CD4-positive, alpha-beta T cell (primary cell): ENCODE data around the gene MRPL28. TPM values are rescaled to one million over a fixed set of nuclear protein-coding genes. Genes with fewer than 3 reads are reported as not detected.

Experiments
- ATAC-seq: fragments of 200-7000 bp; cut with Tn5 transposase; one replicate; pipeline ENCODE4 v1.10.0; 2022; ENCODE audit warnings: mild to moderate bottlenecking; ENCODE audit not compliant: poor library complexity
- CTCF ChIA-PET: fragments of 350-600 bp; sonication (Branson Sonifier 250); formaldehyde crosslinking; loops from one replicate; lab custom pipeline; 2021; ENCODE audit warnings: antibody characterized with exemption, inconsistent platforms; lab: Charles Lee
- POLR2A ChIA-PET: fragments of 350-600 bp; sonication (Branson Sonifier 250); formaldehyde crosslinking; loops from one replicate; lab custom pipeline; 2021; ENCODE audit warnings: antibody characterized with exemption, inconsistent platforms; lab: Charles Lee
- DNase-seq, 14 experiments: peaks; one replicate each; pipeline ENCODE4 v3.0.0-alpha.2; 2013 to 2020; ENCODE audit warnings: mixed read lengths in 2 of 14
- H3K27ac ChIP-seq, 2 donors: one replicate each; pipeline versions ENCODE4 v1.5.1 to v1.7.0; 2013; ENCODE audit warnings: low read length in 2 of 2, low read depth in 1 of 2, mild to moderate bottlenecking in 1 of 2
- H3K27me3 ChIP-seq, 2 experiments: 1 replicate in 1 of 2; 2 replicates in 1 of 2; pipeline versions ENCODE4 v1.6.1 to v1.7.0; 2013; ENCODE audit warnings: low read length in 2 of 2, control low read depth in 1 of 2, mild to moderate bottlenecking in 1 of 2, moderate library complexity in 1 of 2; ENCODE audit not compliant: insufficient read depth in 2 of 2, control insufficient read depth in 1 of 2
- H3K36me3 ChIP-seq: one replicate; pipeline ENCODE4 v1.6.1; 2013; ENCODE audit warnings: low read length, control low read depth; ENCODE audit not compliant: insufficient read depth
- H3K4me1 ChIP-seq: one replicate; pipeline ENCODE4 v1.6.1; 2013; ENCODE audit warnings: low read length, control low read depth; ENCODE audit not compliant: insufficient read depth
- H3K4me3 ChIP-seq: one replicate; pipeline ENCODE4 v1.5.1; 2013; ENCODE audit warnings: mild to moderate bottlenecking, low read length, moderate library complexity
- H3K9me3 ChIP-seq, 2 experiments: 1 replicate in 1 of 2; 2 replicates in 1 of 2; pipeline versions ENCODE4 v1.6.1 to v1.7.0; 2013; ENCODE audit warnings: low read length in 2 of 2, mild to moderate bottlenecking in 2 of 2, control low read depth in 1 of 2, moderate library complexity in 1 of 2; ENCODE audit not compliant: control insufficient read depth in 1 of 2, insufficient read depth in 1 of 2
- H3K27ac Mint-ChIP-seq: one replicate; pipeline ENCODE4 v1.8.0; 2020; ENCODE audit warnings: mixed read lengths
- H3K27me3 Mint-ChIP-seq: one replicate; pipeline ENCODE4 v1.8.0; 2021; ENCODE audit warnings: mixed read lengths
- H3K36me3 Mint-ChIP-seq: one replicate; pipeline ENCODE4 v1.8.0; 2021; ENCODE audit warnings: low read depth, mixed read lengths
- H3K4me1 Mint-ChIP-seq: one replicate; pipeline ENCODE4 v1.8.0; 2021; ENCODE audit warnings: low read depth, mixed read lengths
- H3K4me3 Mint-ChIP-seq: one replicate; pipeline ENCODE4 v1.8.0; 2020; ENCODE audit warnings: mild to moderate bottlenecking, mixed read lengths
- H3K9me3 Mint-ChIP-seq: one replicate; pipeline ENCODE4 v1.8.0; 2020; ENCODE audit warnings: mixed read lengths
- intact Hi-C, 2 experiments: fragments of 100-400 bp; cut with DNase I in 1 of 2; cut with micrococcal nuclease in 1 of 2; formaldehyde crosslinking; loops; one replicate each; pipeline versions ENCODE4 v1.15.1 to v1.9.0; 2023 to 2025; cut with DNase I, micrococcal nuclease
- total RNA-seq, 174 experiments: library from RNA in 2 of 174; stranded (reverse) in 2 of 174; gene quantifications; one replicate each; pipeline ENCODE4 v1.2.3 and lab custom pipeline; 2021 to 2026
- TF ChIP-seq, protein P1 (sequence below): fragments of 200-600 bp; IDR thresholded peaks from one replicate; pipeline ENCODE4 v1.8.0; 2022; ENCODE audit warnings: antibody characterized with exemption, mild to moderate bottlenecking

Gene MRPL28
- total RNA-seq, 2 experiments from 2014 or later, result 19.6 to 19.7 TPM

DNA sequence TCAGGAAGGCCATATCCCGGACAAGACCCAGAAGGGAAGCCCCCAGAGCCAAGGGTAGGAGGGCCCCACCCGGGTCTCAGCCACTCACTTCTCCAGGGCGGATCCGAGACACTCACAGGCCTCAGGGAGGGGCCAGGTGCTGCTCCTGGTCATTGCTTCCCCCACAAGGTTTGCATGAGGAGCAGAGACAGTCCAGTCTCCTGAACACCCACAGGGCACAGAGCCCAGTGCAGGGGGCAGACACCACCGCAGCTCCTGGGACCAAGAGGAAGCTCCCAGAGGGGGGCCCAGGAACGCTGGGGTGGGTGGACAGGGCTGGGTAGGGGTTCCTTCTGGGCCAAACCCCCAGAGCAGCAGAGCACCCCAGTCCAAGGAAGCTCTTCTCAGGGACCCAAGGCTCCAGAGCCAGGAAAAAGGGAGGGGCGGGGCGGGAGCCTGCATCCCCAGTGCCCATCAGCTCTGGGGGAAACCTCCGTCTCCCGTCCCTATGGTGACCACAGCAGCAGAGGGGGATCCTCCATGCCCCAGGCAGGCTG is 709 bp upstream of the MRPL28 start:
- peaks cover 64% of the 10 kb centered on the region for H3K36me3 ChIP-seq

DNA sequence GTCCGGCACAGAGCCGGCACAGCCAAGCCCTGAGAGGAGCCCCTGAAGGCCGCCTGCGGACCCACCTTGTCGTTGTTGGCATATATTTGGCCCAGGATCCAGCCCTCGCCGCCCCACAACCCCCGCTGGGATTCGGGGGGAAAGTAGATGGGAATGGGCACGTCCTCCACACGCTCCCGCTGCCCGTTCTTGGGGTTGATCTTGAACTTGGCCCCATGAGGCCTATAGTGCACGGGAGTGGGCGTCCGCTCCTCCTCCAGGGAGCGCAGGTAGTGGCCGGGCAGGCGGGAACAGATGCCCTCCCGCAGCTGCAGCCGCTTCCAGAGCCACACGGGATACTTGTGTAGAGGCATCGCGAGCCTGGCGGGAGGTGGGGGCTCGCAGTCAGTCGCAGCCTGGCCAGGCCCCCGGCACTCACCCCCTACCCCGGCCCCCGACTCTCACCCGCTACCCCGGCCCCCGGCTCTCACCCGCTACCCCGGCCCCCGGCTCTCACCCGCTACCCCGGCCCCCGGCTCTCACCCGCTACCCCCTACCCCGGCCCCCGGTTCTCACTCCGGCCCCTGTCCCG is 387 bp downstream of the MRPL28 start:
- no peaks in the 10 kb centered on the region for H3K9me3 Mint-ChIP-seq
- Histone ChIP-seq H3K4me3 (peak overlapping the region; percentile 30), H3K4me1 (peaks cover 22% of the 10 kb centered on the region), H3K36me3 (peaks cover 58% of the 10 kb centered on the region), H3K9me3 (peaks cover 0 to 8% of the 10 kb centered on the region in 2 experiments), H3K27me3 (no peaks in the 10 kb centered on the region), H3K27ac (no peak overlapping the region)
- H3K27ac Mint-ChIP-seq, result peak overlapping the region; percentile 83
- H3K4me1 Mint-ChIP-seq, result peaks cover 17% of the 10 kb centered on the region
- POLR2A ChIA-PET, result interaction anchor here (0.7 to 2.3 kb wide), 9 partner anchors 8 to 135 kb away, joined by 3 to 60 read pairs (median 7); partner anchors contain the start of genes DECR2, PGAP6 and RAB11FIP3
- no peak for ATAC-seq
- no peak for DNase-seq
- intact Hi-C loops, result loop anchor here in 1 of 2 experiments (1.0 kb wide), 3 partner anchors 11 to 31 kb away; partner anchors contain the start of genes AXIN1, DECR2 and PGAP6
- peaks cover 37% of the 10 kb centered on the region for H3K36me3 Mint-ChIP-seq
- peak overlapping the region; percentile 78 for H3K4me3 Mint-ChIP-seq
- no peaks in the 10 kb centered on the region for H3K27me3 Mint-ChIP-seq
- TF ChIP-seq, protein P1, sequence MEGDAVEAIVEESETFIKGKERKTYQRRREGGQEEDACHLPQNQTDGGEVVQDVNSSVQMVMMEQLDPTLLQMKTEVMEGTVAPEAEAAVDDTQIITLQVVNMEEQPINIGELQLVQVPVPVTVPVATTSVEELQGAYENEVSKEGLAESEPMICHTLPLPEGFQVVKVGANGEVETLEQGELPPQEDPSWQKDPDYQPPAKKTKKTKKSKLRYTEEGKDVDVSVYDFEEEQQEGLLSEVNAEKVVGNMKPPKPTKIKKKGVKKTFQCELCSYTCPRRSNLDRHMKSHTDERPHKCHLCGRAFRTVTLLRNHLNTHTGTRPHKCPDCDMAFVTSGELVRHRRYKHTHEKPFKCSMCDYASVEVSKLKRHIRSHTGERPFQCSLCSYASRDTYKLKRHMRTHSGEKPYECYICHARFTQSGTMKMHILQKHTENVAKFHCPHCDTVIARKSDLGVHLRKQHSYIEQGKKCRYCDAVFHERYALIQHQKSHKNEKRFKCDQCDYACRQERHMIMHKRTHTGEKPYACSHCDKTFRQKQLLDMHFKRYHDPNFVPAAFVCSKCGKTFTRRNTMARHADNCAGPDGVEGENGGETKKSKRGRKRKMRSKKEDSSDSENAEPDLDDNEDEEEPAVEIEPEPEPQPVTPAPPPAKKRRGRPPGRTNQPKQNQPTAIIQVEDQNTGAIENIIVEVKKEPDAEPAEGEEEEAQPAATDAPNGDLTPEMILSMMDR, result no peak
- CTCF ChIA-PET, result interaction anchor here (0.9 to 2.0 kb wide), 5 partner anchors 8 to 273 kb away, joined by 3 to 8 read pairs (median 4); partner anchors contain the start of genes DECR2 and FAM234A

More for the DNA sequence above, 709 bp upstream of the MRPL28 start:
- no peaks in the 10 kb centered on the region for H3K27me3 ChIP-seq
- intact Hi-C loops, result loop anchor here in 1 of 2 experiments (1.0 kb wide), 3 partner anchors 10 to 30 kb away; partner anchors contain the start of genes AXIN1, DECR2 and PGAP6
- Mint-ChIP-seq H3K4me3 (peak overlapping the region; percentile 95), H3K27me3 (no peaks in the 10 kb centered on the region), H3K9me3 (no peaks in the 10 kb centered on the region), H3K27ac (peak overlapping the region; percentile 83), H3K4me1 (peaks cover 17% of the 10 kb centered on the region), H3K36me3 (peaks cover 38% of the 10 kb centered on the region)
- TF ChIP-seq, protein P1, result no peak
- peak overlapping the region; percentile 23 to 60 for H3K27ac ChIP-seq
- ChIA-PET CTCF (interaction anchor here (0.9 to 2.0 kb wide), 5 partner anchors 9 to 274 kb away, joined by 3 to 8 read pairs (median 4); partner anchors contain the start of genes DECR2 and FAM234A), POLR2A (interaction anchor here (0.6 to 2.3 kb wide), 9 partner anchors 9 to 136 kb away, joined by 3 to 60 read pairs (median 4); partner anchors contain the start of genes AXIN1, DECR2, PGAP6 and RAB11FIP3)
- peaks cover 0 to 8% of the 10 kb centered on the region in 2 experiments for H3K9me3 ChIP-seq
- ATAC-seq (no peak), DNase-seq (peak in 1 of 14 experiments; percentile 39)
- H3K4me3 ChIP-seq, result peak overlapping the region; percentile 30
- peaks cover 22% of the 10 kb centered on the region for H3K4me1 ChIP-seq

DNA sequence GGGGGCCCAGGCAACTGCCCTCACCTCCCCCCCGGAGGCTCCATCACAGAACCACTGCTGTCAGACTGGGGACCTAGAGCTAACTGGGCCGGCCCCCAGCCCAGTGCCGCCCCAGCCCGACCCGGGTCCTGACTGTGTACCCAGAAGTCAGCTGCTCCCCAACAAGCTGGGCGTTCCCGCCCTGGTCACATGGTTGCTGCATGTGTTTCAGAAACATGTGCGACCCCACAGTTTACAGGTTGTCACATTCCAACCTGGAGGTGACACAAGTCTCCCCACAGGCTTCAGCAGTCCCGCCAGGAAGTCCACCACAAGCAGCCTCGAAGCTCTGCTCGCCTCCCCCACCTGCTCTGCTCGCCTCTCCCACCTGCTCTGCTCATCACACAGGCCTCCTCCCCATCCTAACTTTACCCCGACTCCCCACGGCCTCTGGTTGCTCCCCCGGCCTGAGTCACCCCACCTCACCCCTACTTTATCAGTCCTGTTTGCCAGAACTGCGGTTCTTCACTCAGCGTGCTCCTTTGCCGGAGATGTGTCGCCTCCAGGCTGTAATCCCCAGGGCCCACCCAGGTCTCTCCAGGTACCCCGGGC is 968 bp downstream of the MRPL28 start:
- no peaks in the 10 kb centered on the region for H3K27me3 Mint-ChIP-seq
- Histone ChIP-seq H3K36me3 (peaks cover 52% of the 10 kb centered on the region), H3K9me3 (peaks cover 0 to 8% of the 10 kb centered on the region in 2 experiments), H3K4me1 (peaks cover 22% of the 10 kb centered on the region), H3K27me3 (no peaks in the 10 kb centered on the region), H3K27ac (no peak overlapping the region), H3K4me3 (peak overlapping the region; percentile 30)
- H3K4me3 Mint-ChIP-seq, result peak overlapping the region; percentile 78
- peak overlapping the region; percentile 39 for H3K27ac Mint-ChIP-seq
- ChIA-PET CTCF (interaction anchor here (2.0 kb wide), 1 partner anchor 32 kb away, joined by 8 read pairs; the partner anchor contains the start of gene DECR2), POLR2A (interaction anchor here (1.4 kb wide), 2 partner anchors 11 to 14 kb away, joined by 5 to 7 read pairs; no protein-coding TSS in a partner anchor)
- peaks cover 17% of the 10 kb centered on the region for H3K4me1 Mint-ChIP-seq
- no peaks in the 10 kb centered on the region for H3K9me3 Mint-ChIP-seq
- peaks cover 37% of the 10 kb centered on the region for H3K36me3 Mint-ChIP-seq
- no peak for ATAC-seq
- DNase-seq, result peak in 1 of 14 experiments; percentile 37
- TF ChIP-seq, protein P1, result no peak
- intact Hi-C loops, result no loop called here
